ENCODE data around the gene GPC1. TPM values are rescaled to one million over a fixed set of nuclear protein-coding genes. Genes with fewer than 3 reads are reported as not detected.

Gene GPC1
- total and polyA plus RNA-seq, 2 donors (not counting 3 experiments of a cell fraction or from before 2014, with no cell fraction given): 9.6 to 31.1 TPM

DNA sequence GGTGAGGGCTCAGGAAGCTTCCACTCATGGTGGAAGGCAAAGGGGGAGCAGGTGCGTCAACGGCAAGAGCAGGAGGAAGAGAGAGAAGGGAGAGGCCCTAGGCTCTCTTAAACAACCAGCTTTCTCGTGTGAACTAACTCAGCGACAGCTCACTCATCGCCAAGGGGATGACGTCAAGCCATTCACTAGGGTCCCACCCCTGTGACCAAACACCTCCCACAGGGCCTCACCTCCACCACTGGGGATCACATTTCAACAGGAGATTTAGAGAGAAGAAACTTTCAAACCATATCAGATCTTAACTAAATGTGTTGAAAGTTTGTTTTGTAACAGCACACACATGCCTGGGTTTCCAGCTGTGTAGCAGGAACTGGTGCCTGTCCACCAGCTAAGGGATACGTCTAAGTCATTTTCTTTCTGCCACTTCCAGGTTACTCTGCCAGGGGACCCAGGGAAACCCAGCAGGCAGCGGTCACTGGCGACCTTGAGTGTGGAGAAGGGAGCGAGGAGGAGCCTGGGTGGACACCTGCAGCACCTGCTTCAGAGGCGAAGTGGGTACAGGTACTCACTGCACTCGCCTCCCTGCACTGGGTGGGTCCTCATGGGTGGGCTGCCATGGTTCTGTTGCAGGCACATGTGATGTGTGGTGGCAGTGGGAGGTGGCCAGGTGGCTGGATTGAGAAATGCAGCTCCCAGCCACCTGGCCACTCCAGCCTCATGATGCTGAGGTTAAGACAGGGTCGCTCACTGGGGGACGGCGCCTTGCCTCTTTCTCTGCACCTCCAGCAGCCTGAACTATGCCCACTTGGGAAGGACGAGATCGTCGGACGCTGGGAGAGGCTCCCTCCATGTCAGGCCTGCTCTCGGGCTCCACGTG is 8.4 kb upstream of the GPC1 start:
- Histone ChIP-seq H3K36me3 (ENCODE audit: control insufficient read depth in 2 of 2, extremely low read depth in 1 of 2, insufficient read depth in 2 of 2, low read length in 2 of 2) (no peaks in the 10 kb centered on the region), H3K9me1 (replicated peaks; ENCODE audit: control insufficient read depth, extremely low read depth, insufficient read depth, low read length) (no peaks in the 10 kb centered on the region), H3K27me3 (ENCODE audit: control insufficient read depth in 2 of 2, insufficient read depth in 2 of 2, low read length in 2 of 2) (no peaks in the 10 kb centered on the region), H3K4me2 (ENCODE audit: insufficient read depth, low read length) (no peak overlapping the region), H3K4me1 (ENCODE audit: control insufficient read depth, extremely low read depth, insufficient read depth, low read length) (no peaks in the 10 kb centered on the region), H2AFZ (ENCODE audit: low read depth, low read length) (no peak overlapping the region), H3K9ac (replicated peaks; ENCODE audit: extremely low read depth, insufficient read depth, low read length) (no peak overlapping the region), H3K79me2 (ENCODE audit: control insufficient read depth, insufficient read depth, low read length) (no peaks in the 10 kb centered on the region), H4K20me1 (replicated peaks; ENCODE audit: control insufficient read depth, extremely low read depth, insufficient read depth, low read length) (no peaks in the 10 kb centered on the region), H3K4me3 (replicated peaks in 1 of 3; ENCODE audit: insufficient read depth in 1 of 3, low read depth in 1 of 3, low read length in 3 of 3) (no peak overlapping the region), H3K9me3 (replicated peaks; ENCODE audit: control insufficient read depth, insufficient read depth, low read length) (no peaks in the 10 kb centered on the region), H3K27ac (ENCODE audit: insufficient read depth, low read depth, low read length) (no peak overlapping the region)
- intact Hi-C loops (cut with micrococcal nuclease): no loop called here
- dilution Hi-C loops (cut with MboI; ENCODE audit: extremely low pct_ligation_motif_present, low sequenced_read_pairs): no loop called here
- CTCF ChIA-PET: interaction anchor here (1.4 kb wide), 1 partner anchor 12 kb away, joined by 3 read pairs; no protein-coding TSS in a partner anchor
- DNase-seq (ENCODE audit: low read depth, low spot score): no peak
- no peak for FAIRE-seq
- POLR2A ChIA-PET: no interaction called here
- TF ChIP-seq EZH2 (IDR thresholded peaks at IDR 0.05; ENCODE audit: borderline replicate concordance, low read depth, low read length, severe bottlenecking): no peak
- TF ChIP-seq, protein P1, sequence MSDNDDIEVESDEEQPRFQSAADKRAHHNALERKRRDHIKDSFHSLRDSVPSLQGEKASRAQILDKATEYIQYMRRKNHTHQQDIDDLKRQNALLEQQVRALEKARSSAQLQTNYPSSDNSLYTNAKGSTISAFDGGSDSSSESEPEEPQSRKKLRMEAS (IDR thresholded peaks at IDR 0.05; ENCODE audit: insufficient read depth, insufficient read length): no peak
- TF ChIP-seq POLR2A (IDR thresholded peaks at IDR 0.05; ENCODE audit: low read depth, low read length): no peak
- BruUV-seq (replicated peaks): no TSS peak

GRCh38 chr2:240427729-240428128 is 7.7 kb upstream of the GPC1 start:
- intact Hi-C loops (cut with micrococcal nuclease): no loop called here
- no peak for DNase-seq (ENCODE audit: low read depth, low spot score)

More at GRCh38 chr2:240427729-240428128, 7.7 kb upstream of the GPC1 start:
- Histone ChIP-seq H3K36me3 (ENCODE audit: control insufficient read depth in 2 of 2, extremely low read depth in 1 of 2, insufficient read depth in 2 of 2, low read length in 2 of 2) (no peaks in the 10 kb centered on the region), H3K27ac (ENCODE audit: insufficient read depth, low read depth, low read length) (no peak overlapping the region), H3K9me1 (replicated peaks; ENCODE audit: control insufficient read depth, extremely low read depth, insufficient read depth, low read length) (no peaks in the 10 kb centered on the region), H3K4me3 (replicated peaks in 1 of 3; ENCODE audit: insufficient read depth in 1 of 3, low read depth in 1 of 3, low read length in 3 of 3) (no peak overlapping the region), H3K27me3 (ENCODE audit: control insufficient read depth in 2 of 2, insufficient read depth in 2 of 2, low read length in 2 of 2) (no peaks in the 10 kb centered on the region), H3K9me3 (replicated peaks; ENCODE audit: control insufficient read depth, insufficient read depth, low read length) (no peaks in the 10 kb centered on the region), H3K4me1 (ENCODE audit: control insufficient read depth, extremely low read depth, insufficient read depth, low read length) (no peaks in the 10 kb centered on the region), H3K79me2 (ENCODE audit: control insufficient read depth, insufficient read depth, low read length) (no peaks in the 10 kb centered on the region), H2AFZ (ENCODE audit: low read depth, low read length) (no peak overlapping the region), H3K9ac (replicated peaks; ENCODE audit: extremely low read depth, insufficient read depth, low read length) (no peak overlapping the region), H4K20me1 (replicated peaks; ENCODE audit: control insufficient read depth, extremely low read depth, insufficient read depth, low read length) (no peaks in the 10 kb centered on the region), H3K4me2 (ENCODE audit: insufficient read depth, low read length) (no peak overlapping the region)
- CTCF ChIA-PET: no interaction called here
- no peak for FAIRE-seq
- no peak for TF ChIP-seq FOS (IDR thresholded peaks at IDR 0.05; ENCODE audit: borderline replicate concordance, insufficient read depth, low read length)
- TF ChIP-seq, protein P1 (IDR thresholded peaks at IDR 0.05; ENCODE audit: insufficient read depth, insufficient read length): no peak
- TF ChIP-seq JUN (IDR thresholded peaks at IDR 0.05; ENCODE audit: borderline replicate concordance, insufficient read depth, insufficient read length, low read depth): no peak
- no peak for TF ChIP-seq GATA2 (IDR thresholded peaks at IDR 0.05; ENCODE audit: insufficient read depth, insufficient read length, low read depth, low read length)
- TF ChIP-seq, protein P2, sequence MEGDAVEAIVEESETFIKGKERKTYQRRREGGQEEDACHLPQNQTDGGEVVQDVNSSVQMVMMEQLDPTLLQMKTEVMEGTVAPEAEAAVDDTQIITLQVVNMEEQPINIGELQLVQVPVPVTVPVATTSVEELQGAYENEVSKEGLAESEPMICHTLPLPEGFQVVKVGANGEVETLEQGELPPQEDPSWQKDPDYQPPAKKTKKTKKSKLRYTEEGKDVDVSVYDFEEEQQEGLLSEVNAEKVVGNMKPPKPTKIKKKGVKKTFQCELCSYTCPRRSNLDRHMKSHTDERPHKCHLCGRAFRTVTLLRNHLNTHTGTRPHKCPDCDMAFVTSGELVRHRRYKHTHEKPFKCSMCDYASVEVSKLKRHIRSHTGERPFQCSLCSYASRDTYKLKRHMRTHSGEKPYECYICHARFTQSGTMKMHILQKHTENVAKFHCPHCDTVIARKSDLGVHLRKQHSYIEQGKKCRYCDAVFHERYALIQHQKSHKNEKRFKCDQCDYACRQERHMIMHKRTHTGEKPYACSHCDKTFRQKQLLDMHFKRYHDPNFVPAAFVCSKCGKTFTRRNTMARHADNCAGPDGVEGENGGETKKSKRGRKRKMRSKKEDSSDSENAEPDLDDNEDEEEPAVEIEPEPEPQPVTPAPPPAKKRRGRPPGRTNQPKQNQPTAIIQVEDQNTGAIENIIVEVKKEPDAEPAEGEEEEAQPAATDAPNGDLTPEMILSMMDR (IDR thresholded peaks at IDR 0.05; ENCODE audit: extremely low read depth in 1 of 2, insufficient read depth in 1 of 2, low read depth in 1 of 2, low read length in 2 of 2): no peak
- no peak for TF ChIP-seq EZH2 (IDR thresholded peaks at IDR 0.05; ENCODE audit: borderline replicate concordance, low read depth, low read length, severe bottlenecking)
- TF ChIP-seq POLR2A (IDR thresholded peaks at IDR 0.05; ENCODE audit: low read depth, low read length): no peak
- TF ChIP-seq POLR2AphosphoS5 (IDR thresholded peaks at IDR 0.05; ENCODE audit: insufficient read depth, low read depth, low read length): no peak
- no peak for TF ChIP-seq MYC (IDR thresholded peaks at IDR 0.05; ENCODE audit: low read depth, low read length)
- POLR2A ChIA-PET: no interaction called here
- dilution Hi-C loops (cut with MboI; ENCODE audit: extremely low pct_ligation_motif_present, low sequenced_read_pairs): no loop called here
- BruUV-seq (replicated peaks): no TSS peak
